Measurements from ENCODE around the gene THSD4. TPM values are rescaled to one million over a fixed set of nuclear protein-coding genes. Genes with fewer than 3 reads are reported as not detected.

The THSD4 gene
- total and polyA plus RNA-seq, 2 of the 4 experiments (the other 2 are of a cell fraction), result 25.5 to 31.1 TPM

- H3K36me3 ChIP-seq (ENCODE audit: control insufficient read depth, insufficient read depth, low read length), result peaks cover 8% of the 10 kb centered on the region
- in situ Hi-C loops (cut with MboI; ENCODE audit: low sequenced_read_pairs), result no loop called here
- H3K9me3 ChIP-seq (ENCODE audit: control insufficient read depth, insufficient read depth, low read length), result no peaks in the 10 kb centered on the region
- no peak overlapping the region for H2BK120ac ChIP-seq (ENCODE audit: low read depth, low read length)
- no peak overlapping the region for H4K91ac ChIP-seq (ENCODE audit: insufficient read depth, low read depth, low read length)
- H3K27ac ChIP-seq (ENCODE audit: insufficient read depth, low read length), result no peak overlapping the region
- no peak overlapping the region for H2BK20ac ChIP-seq (ENCODE audit: low read depth, low read length)
- H3K18ac ChIP-seq (ENCODE audit: low read depth, low read length), result no peak overlapping the region
- H3K4me1 ChIP-seq (ENCODE audit: control insufficient read depth, insufficient read depth, low read length), result peaks cover 9% of the 10 kb centered on the region
- H3K79me1 ChIP-seq (ENCODE audit: low read depth in 1 of 2, low read length in 2 of 2), result peaks cover 0 to 16% of the 10 kb centered on the region in 2 experiments; a peak in 3 of 4 replicates
- no peak overlapping the region; the same call in 1 of the 2 replicates for H3K9ac ChIP-seq (ENCODE audit: low read depth, low read length)
- no peak overlapping the region for H3K4me2 ChIP-seq (ENCODE audit: low read depth, low read length)
- H4K5ac ChIP-seq (ENCODE audit: low read depth, low read length), result no peak overlapping the region; the same call in 1 of the 2 replicates
- no peak overlapping the region for H3K56ac ChIP-seq (ENCODE audit: extremely low read depth, insufficient read depth, low read length)
- DNase-seq (no peak), ATAC-seq (ENCODE audit: low read depth) (no peak)
- H3K4ac ChIP-seq (ENCODE audit: low read depth, low read length), result no peak overlapping the region
- WGBS, 2 experiments (ENCODE audit: extremely low coverage in 2 of 2, insufficient read length in 1 of 2), result no CpG with 5 or more reads among the region's 1 CpG
- intact Hi-C loops (cut with micrococcal nuclease), result no loop called here
- H3K9me1 ChIP-seq (ENCODE audit: insufficient read depth, low read length), result peaks cover 11% of the 10 kb centered on the region
- H2AFZ ChIP-seq (replicated peaks; ENCODE audit: low read length, poor library complexity), result no peak overlapping the region
- H4K8ac ChIP-seq (ENCODE audit: low read depth in 2 of 2, low read length in 2 of 2), result peak overlapping the region in 1 of 2 experiments; percentile 0; a peak in 1 of 4 replicates
- no peak overlapping the region for H3K23ac ChIP-seq (ENCODE audit: low read depth, low read length)
- H3K14ac ChIP-seq (replicated peaks; ENCODE audit: low read depth, low read length), result no peak overlapping the region
- POLR2A ChIA-PET (ENCODE audit: unreplicated experiment), result no interaction called here
- H2BK5ac ChIP-seq (ENCODE audit: low read depth, low read length, poor library complexity, severe bottlenecking), result no peak overlapping the region
- H4K20me1 ChIP-seq (ENCODE audit: insufficient read depth, low read length), result no peaks in the 10 kb centered on the region
- no TSS peak for BruUV-seq (replicated peaks)
- no peak overlapping the region for H2BK15ac ChIP-seq (ENCODE audit: low read depth, low read length)
- CTCF ChIA-PET, result no interaction called here
- dilution Hi-C loops (cut with HindIII; ENCODE audit: low sequenced_read_pairs, unreplicated experiment), result no loop called here
- H3K27me3 ChIP-seq (ENCODE audit: control insufficient read depth, insufficient read depth, low read length), result no peaks in the 10 kb centered on the region
- no peak overlapping the region for H3K4me3 ChIP-seq (ENCODE audit: insufficient read depth, low read depth, low read length)
- no peak overlapping the region for H2AK5ac ChIP-seq (ENCODE audit: low read depth, low read length)
- TF ChIP-seq CEBPB (IDR thresholded peaks at IDR 0.05; ENCODE audit: low read depth, low read length) (no peak), BHLHE40 (IDR thresholded peaks at IDR 0.05; ENCODE audit: low read depth, low read length) (no peak), RAD21 (IDR thresholded peaks at IDR 0.05; ENCODE audit: low read length) (no peak), FOS (IDR thresholded peaks at IDR 0.05; ENCODE audit: low read depth, low read length) (no peak), MXI1 (IDR thresholded peaks at IDR 0.05; ENCODE audit: borderline replicate concordance, low read depth, low read length) (no peak), POLR2A (IDR thresholded peaks at IDR 0.05; ENCODE audit: low read depth, low read length) (no peak), MAFK (IDR thresholded peaks at IDR 0.05; ENCODE audit: low read depth, low read length) (no peak), CHD1 (IDR thresholded peaks at IDR 0.05; ENCODE audit: low read depth, low read length) (no peak), USF2 (IDR thresholded peaks at IDR 0.05; ENCODE audit: low read depth, low read length) (no peak)
- TF ChIP-seq, protein P1, sequence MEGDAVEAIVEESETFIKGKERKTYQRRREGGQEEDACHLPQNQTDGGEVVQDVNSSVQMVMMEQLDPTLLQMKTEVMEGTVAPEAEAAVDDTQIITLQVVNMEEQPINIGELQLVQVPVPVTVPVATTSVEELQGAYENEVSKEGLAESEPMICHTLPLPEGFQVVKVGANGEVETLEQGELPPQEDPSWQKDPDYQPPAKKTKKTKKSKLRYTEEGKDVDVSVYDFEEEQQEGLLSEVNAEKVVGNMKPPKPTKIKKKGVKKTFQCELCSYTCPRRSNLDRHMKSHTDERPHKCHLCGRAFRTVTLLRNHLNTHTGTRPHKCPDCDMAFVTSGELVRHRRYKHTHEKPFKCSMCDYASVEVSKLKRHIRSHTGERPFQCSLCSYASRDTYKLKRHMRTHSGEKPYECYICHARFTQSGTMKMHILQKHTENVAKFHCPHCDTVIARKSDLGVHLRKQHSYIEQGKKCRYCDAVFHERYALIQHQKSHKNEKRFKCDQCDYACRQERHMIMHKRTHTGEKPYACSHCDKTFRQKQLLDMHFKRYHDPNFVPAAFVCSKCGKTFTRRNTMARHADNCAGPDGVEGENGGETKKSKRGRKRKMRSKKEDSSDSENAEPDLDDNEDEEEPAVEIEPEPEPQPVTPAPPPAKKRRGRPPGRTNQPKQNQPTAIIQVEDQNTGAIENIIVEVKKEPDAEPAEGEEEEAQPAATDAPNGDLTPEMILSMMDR (conservative IDR thresholded peaks at IDR 0.05; ENCODE audit: low read depth, low read length), result no peak
- no peak overlapping the region for H2AK9ac ChIP-seq (replicated peaks; ENCODE audit: low read depth, low read length, poor library complexity)
Observed at GRCh38 chr15:71409541-71409940, 294.3 kb downstream of the THSD4 start.

Measured in IMR-90 (cell line).